AG04449 (cell line): ENCODE results near the gene CALR.
A peak's percentile ranks its signal among the peaks of the same experiment; 100 is the strongest.

Source experiments
- CTCF ChIA-PET: fragments of 350-600 bp; formaldehyde crosslinking; extraction: SDS; loops from one replicate; lab custom pipeline; 2021; ENCODE audit warnings: antibody characterized with exemption; lab: Yijun Ruan, JAX
- POLR2A ChIA-PET: fragments of 400-600, 350-600 bp; formaldehyde crosslinking; extraction: SDS; loops from one replicate; lab custom pipeline; 2020; ENCODE audit warnings: antibody characterized with exemption, inconsistent platforms; lab: Yijun Ruan, JAX
- DNase-seq: peaks from one replicate; pipeline ENCODE4 v3.0.0-alpha.2; 2010; ENCODE audit warnings: low read depth, low spot score
- H3K4me3 ChIP-seq: 2 replicates; pipeline ENCODE4 v1.5.1; 2011; ENCODE audit warnings: low read depth, mild to moderate bottlenecking, control low read depth, low read length
- CTCF ChIP-seq: IDR thresholded peaks from one replicate; pipeline ENCODE4 v1.5.1; 2011; ENCODE audit warnings: mild to moderate bottlenecking, moderate library complexity, low read length, control low read depth, inconsistent platforms; ENCODE audit not compliant: insufficient read depth; ENCODE audit errors: missing control alignments

CALR gene

DNA sequence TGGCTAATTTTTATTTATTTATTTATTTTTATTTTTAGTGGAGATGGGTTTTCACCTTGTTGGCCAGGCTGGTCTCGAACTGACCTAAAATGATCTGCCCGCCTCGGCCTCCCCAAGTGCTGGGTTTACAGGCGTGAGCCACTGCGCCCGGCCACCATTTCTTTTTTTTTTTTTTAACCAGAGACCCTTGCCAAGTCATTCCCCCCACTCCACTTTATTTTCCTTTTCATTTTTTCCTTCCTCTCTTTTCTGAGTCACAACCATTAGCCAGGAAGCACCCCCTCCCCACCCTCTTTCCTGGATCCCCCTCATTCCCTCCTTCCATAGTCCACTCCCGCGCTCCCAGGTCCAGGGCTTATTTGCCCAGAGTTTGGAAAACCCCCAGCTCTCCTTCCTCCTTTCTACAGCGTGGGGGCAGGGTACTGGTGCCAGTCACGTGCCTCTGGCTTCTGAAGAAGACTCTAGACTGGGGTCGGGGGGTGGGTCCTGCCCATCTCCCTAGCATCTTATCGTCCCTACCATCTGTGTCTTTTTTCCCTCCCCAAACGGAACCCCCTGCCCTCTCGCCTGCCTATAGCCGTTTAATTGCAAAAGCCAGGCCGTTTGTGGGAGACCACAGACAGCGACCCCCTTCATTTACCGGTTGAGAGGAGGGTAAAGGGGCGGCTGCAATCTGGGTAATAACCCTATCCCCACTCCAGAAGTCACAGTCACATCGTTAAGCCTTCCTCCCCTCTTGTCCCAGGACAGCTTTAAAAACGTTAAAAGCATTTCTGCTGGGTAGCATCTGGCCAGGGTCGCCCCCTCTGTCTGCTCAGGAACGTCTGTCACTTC lies 1.1 kb upstream of the CALR start:
- DNase-seq = no peak
- POLR2A ChIA-PET = interaction anchor here (0.7 to 0.9 kb wide), 2 partner anchors 9 to 16 kb away, joined by 3 read pairs; no protein-coding TSS in a partner anchor
- CTCF ChIA-PET = interaction anchor here (1.0 to 1.3 kb wide), 3 partner anchors 29 to 156 kb away, joined by 3 to 5 read pairs (median 4); no protein-coding TSS in a partner anchor
- TF ChIP-seq CTCF = no peak
- peak overlapping the region; percentile 70 for H3K4me3 ChIP-seq

GRCh38 chr19:12938779-12939601 lies 581 bp downstream of the CALR start:
- POLR2A ChIA-PET = interaction anchor here (0.7 to 1.2 kb wide), 2 partner anchors 27 to 38 kb away, joined by 3 read pairs; no protein-coding TSS in a partner anchor
- peak overlapping the region; percentile 90 for H3K4me3 ChIP-seq
- TF ChIP-seq CTCF = no peak
- DNase-seq = no peak
- CTCF ChIA-PET = interaction anchor here (1.3 kb wide), 1 partner anchor 27 kb away, joined by 7 read pairs; no protein-coding TSS in a partner anchor

- POLR2A ChIA-PET = interaction anchor here (0.7 to 1.2 kb wide), 2 partner anchors 26 to 37 kb away, joined by 3 read pairs; no protein-coding TSS in a partner anchor
- no peak for DNase-seq
- TF ChIP-seq CTCF = no peak
- CTCF ChIA-PET = interaction anchor here (1.3 kb wide), 1 partner anchor 26 kb away, joined by 7 read pairs; no protein-coding TSS in a partner anchor
- H3K4me3 ChIP-seq = peak overlapping the region; percentile 90
Measured at GRCh38 chr19:12939975-12940423, 1.6 kb downstream of the CALR start.

GRCh38 chr19:12940897-12941296 lies 2.5 kb downstream of the CALR start:
- CTCF ChIA-PET = interaction anchor here (1.7 kb wide), 1 partner anchor 24 kb away, joined by 5 read pairs; no protein-coding TSS in a partner anchor
- DNase-seq = no peak
- TF ChIP-seq CTCF = no peak
- peak overlapping the region; percentile 90 for H3K4me3 ChIP-seq
- POLR2A ChIA-PET = interaction anchor here (0.6 kb wide), 1 partner anchor 189 kb away, joined by 3 read pairs; no protein-coding TSS in a partner anchor

DNA sequence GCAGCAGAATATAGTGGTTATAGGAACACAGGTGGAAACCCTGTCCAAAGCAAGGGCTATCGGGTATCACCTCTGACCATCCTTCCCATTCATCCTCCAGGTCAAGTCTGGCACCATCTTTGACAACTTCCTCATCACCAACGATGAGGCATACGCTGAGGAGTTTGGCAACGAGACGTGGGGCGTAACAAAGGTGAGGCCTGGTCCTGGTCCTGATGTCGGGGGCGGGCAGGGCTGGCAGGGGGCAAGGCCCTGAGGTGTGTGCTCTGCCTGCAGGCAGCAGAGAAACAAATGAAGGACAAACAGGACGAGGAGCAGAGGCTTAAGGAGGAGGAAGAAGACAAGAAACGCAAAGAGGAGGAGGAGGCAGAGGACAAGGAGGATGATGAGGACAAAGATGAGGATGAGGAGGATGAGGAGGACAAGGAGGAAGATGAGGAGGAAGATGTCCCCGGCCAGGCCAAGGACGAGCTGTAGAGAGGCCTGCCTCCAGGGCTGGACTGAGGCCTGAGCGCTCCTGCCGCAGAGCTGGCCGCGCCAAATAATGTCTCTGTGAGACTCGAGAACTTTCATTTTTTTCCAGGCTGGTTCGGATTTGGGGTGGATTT lies 5.1 kb downstream of the CALR start:
- TF ChIP-seq CTCF = no peak
- POLR2A ChIA-PET = no interaction called here
- CTCF ChIA-PET = interaction anchor here (2.2 kb wide), 1 partner anchor 21 kb away, joined by 10 read pairs; no protein-coding TSS in a partner anchor

More for the DNA sequence above, 5.1 kb downstream of the CALR start:
- no peak for DNase-seq
- H3K4me3 ChIP-seq = no peak overlapping the region; the same call in 1 of the 2 replicates
